Measurements from ENCODE around the gene MALRD1. TPM values are rescaled to one million over a fixed set of nuclear protein-coding genes. Genes with fewer than 3 reads are reported as not detected.

MALRD1 gene
- total RNA-seq, 6 experiments from 2014 or later: 0.29 to 0.49 (median 0.34) TPM; not detected in 2

DNA sequence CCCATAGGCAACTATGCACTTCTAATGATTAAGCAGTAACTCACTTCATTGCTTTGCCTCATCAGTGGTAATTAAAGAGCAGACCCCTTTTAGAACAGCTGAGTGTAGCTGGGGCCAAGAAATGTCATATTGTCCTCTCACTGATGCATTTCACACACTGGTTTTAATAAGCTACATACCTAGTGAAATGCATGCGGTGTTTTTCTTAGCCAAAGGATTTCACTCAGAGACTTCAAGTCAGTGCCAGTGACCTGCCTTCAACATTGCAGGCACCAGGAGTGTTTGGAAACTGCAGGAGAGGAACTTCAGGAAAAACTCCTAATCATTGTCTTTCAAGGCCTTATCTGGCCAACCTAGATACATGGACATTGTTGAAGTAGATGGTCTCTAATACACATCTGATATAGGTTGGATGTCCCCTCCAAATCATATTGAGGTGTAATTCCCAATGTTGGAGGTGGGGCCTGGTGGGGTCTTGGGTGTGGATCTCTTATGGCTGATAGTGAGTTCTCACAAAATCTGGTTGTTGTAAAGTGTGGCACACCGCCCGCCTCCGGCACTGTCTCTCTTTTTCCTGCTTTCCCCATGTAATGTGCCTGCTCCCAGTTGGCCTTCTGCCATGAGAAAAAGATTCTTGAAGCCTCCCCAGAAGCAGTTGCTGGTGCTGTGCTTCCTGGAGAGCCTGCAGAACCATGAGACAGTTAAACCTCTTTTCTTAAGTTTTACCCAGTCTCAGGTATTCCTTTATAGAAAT, 515.0 kb downstream of the MALRD1 start:
- DNase-seq: no peak
- no peaks in the 10 kb centered on the region for H3K4me1 ChIP-seq
- no peak for ATAC-seq
- H3K27me3 ChIP-seq: no peaks in the 10 kb centered on the region
- intact Hi-C loops (cut with DNase I): no loop called here
- H3K36me3 ChIP-seq: no peaks in the 10 kb centered on the region
- no peak overlapping the region for H3K27ac ChIP-seq
- 44% methylated on average over 1 of the region's 4 CpGs for WGBS (ENCODE audit: insufficient coverage, low coverage, low lambda C conversion rate, missing lambda C conversion rate)
- TF ChIP-seq, protein P1, sequence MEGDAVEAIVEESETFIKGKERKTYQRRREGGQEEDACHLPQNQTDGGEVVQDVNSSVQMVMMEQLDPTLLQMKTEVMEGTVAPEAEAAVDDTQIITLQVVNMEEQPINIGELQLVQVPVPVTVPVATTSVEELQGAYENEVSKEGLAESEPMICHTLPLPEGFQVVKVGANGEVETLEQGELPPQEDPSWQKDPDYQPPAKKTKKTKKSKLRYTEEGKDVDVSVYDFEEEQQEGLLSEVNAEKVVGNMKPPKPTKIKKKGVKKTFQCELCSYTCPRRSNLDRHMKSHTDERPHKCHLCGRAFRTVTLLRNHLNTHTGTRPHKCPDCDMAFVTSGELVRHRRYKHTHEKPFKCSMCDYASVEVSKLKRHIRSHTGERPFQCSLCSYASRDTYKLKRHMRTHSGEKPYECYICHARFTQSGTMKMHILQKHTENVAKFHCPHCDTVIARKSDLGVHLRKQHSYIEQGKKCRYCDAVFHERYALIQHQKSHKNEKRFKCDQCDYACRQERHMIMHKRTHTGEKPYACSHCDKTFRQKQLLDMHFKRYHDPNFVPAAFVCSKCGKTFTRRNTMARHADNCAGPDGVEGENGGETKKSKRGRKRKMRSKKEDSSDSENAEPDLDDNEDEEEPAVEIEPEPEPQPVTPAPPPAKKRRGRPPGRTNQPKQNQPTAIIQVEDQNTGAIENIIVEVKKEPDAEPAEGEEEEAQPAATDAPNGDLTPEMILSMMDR (IDR thresholded peaks at IDR 0.05): no peak
- no peak for TF ChIP-seq POLR2A (IDR thresholded peaks at IDR 0.05)
- no peaks in the 10 kb centered on the region for H3K9me3 ChIP-seq
- no peak overlapping the region for H3K4me3 ChIP-seq

- intact Hi-C loops (cut with DNase I): no loop called here
- DNase-seq (no peak), ATAC-seq (no peak)
- Histone ChIP-seq H3K27ac (no peak overlapping the region), H3K9me3 (no peaks in the 10 kb centered on the region), H3K27me3 (no peaks in the 10 kb centered on the region), H3K36me3 (no peaks in the 10 kb centered on the region), H3K4me3 (no peak overlapping the region), H3K4me1 (no peaks in the 10 kb centered on the region)
- TF ChIP-seq, protein P1 (IDR thresholded peaks at IDR 0.05): no peak
- no peak for TF ChIP-seq POLR2A (IDR thresholded peaks at IDR 0.05)
- 31% methylated on average over 3 of the region's 3 CpGs for WGBS (ENCODE audit: insufficient coverage, low coverage, low lambda C conversion rate, missing lambda C conversion rate)
These were observed 521.5 kb downstream of the MALRD1 start for GRCh38 chr10:19570120-19570519.

DNA sequence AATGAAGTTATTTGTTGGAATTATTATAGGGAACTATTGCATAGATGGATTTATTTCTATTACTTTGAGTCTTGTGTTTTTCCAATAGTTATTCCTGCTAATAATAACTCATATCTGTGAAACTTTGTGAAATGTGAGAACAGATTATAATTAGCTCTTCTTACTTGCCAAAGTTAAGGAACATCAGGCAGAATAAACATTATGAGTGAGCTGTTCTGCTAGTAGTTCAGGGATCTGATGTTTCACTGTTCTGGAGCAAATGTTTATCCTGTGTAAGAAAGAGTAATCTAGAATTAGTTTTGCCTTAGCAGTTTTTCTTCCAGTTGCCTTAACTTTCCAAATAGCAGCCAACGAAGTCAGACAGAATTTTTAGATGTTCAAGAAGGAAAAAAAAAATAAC, 522.4 kb downstream of the MALRD1 start:
- Histone ChIP-seq H3K4me1 (no peaks in the 10 kb centered on the region), H3K27me3 (no peaks in the 10 kb centered on the region), H3K36me3 (no peaks in the 10 kb centered on the region), H3K27ac (no peak overlapping the region), H3K4me3 (no peak overlapping the region), H3K9me3 (no peaks in the 10 kb centered on the region)
- TF ChIP-seq, protein P1 (IDR thresholded peaks at IDR 0.05): no peak
- TF ChIP-seq POLR2A (IDR thresholded peaks at IDR 0.05): no peak
- WGBS (ENCODE audit: insufficient coverage, low coverage, low lambda C conversion rate, missing lambda C conversion rate): 24% methylated on average over 1 of the region's 1 CpG
- intact Hi-C loops (cut with DNase I): no loop called here
- DNase-seq (no peak), ATAC-seq (no peak)

- no peak for TF ChIP-seq POLR2A (IDR thresholded peaks at IDR 0.05)
- TF ChIP-seq, protein P1 (IDR thresholded peaks at IDR 0.05): no peak
- intact Hi-C loops (cut with DNase I): no loop called here
- no peak for DNase-seq
- H3K4me3 ChIP-seq: no peak overlapping the region
- no peaks in the 10 kb centered on the region for H3K4me1 ChIP-seq
- no peaks in the 10 kb centered on the region for H3K9me3 ChIP-seq
- no peak overlapping the region for H3K27ac ChIP-seq
- H3K27me3 ChIP-seq: no peaks in the 10 kb centered on the region
- ATAC-seq: no peak
- 64% methylated on average over 4 of the region's 4 CpGs for WGBS (ENCODE audit: insufficient coverage, low coverage, low lambda C conversion rate, missing lambda C conversion rate)
- no peaks in the 10 kb centered on the region for H3K36me3 ChIP-seq
These were observed 523.5 kb downstream of the MALRD1 start for GRCh38 chr10:19572056-19572455.

All from right lobe of liver (tissue), 6 donors.